GM23338 (cell line): ENCODE data around the gene IGF1.

Experiments
- CREB1 ChIP-seq: fragments of 250-450 bp; sonication (Bioruptor Pico); IDR thresholded peaks from 2 replicates; pipeline ENCODE4 v1.5.0; 2020; ENCODE audit warnings: low read depth, mild to moderate bottlenecking, moderate library complexity
- CTCF ChIP-seq, 2 experiments: fragments of 200-600 bp in 1 of 2; sonication (generic) in 1 of 2; conservative IDR thresholded peaks; 2 replicates each; pipeline versions ENCODE4 v1.5.1 to v1.6.1; 2016 to 2017; ENCODE audit warnings: antibody characterized with exemption in 2 of 2, low read depth in 2 of 2, mild to moderate bottlenecking in 2 of 2, moderate library complexity in 1 of 2
- ETS1 ChIP-seq: IDR thresholded peaks from 2 replicates; pipeline ENCODE4 v1.6.1; 2016; ENCODE audit warnings: antibody characterized with exemption
- EZH2 ChIP-seq: fragments of 200-600 bp; sonication (generic); IDR thresholded peaks from one replicate; pipeline ENCODE4 v1.8.0; 2017; ENCODE audit warnings: antibody characterized with exemption, mild to moderate bottlenecking, low read depth; ENCODE audit not compliant: unreplicated experiment
- EZH2phosphoT487 ChIP-seq: fragments of 200-600 bp; sonication (generic); IDR thresholded peaks from one replicate; pipeline ENCODE4 v1.8.1; 2018; ENCODE audit warnings: antibody characterized with exemption; ENCODE audit not compliant: unreplicated experiment
- JUNB ChIP-seq: IDR thresholded peaks from one replicate; pipeline ENCODE4 v1.6.1; 2016; ENCODE audit warnings: antibody characterized with exemption; ENCODE audit not compliant: unreplicated experiment
- POLR2AphosphoS5 ChIP-seq: IDR thresholded peaks from 2 replicates; pipeline ENCODE4 v1.6.1; 2016; ENCODE audit warnings: antibody characterized with exemption, low read depth
- REST ChIP-seq: IDR thresholded peaks from one replicate; pipeline ENCODE4 v1.6.1; 2018; ENCODE audit warnings: antibody characterized with exemption; ENCODE audit not compliant: unreplicated experiment
- TF ChIP-seq, protein P1 (sequence below): fragments of 250-450 bp; sonication (Bioruptor Pico); IDR thresholded peaks from 2 replicates; pipeline ENCODE4 v1.5.0; 2020; ENCODE audit warnings: mild to moderate bottlenecking, moderate library complexity

DNA sequence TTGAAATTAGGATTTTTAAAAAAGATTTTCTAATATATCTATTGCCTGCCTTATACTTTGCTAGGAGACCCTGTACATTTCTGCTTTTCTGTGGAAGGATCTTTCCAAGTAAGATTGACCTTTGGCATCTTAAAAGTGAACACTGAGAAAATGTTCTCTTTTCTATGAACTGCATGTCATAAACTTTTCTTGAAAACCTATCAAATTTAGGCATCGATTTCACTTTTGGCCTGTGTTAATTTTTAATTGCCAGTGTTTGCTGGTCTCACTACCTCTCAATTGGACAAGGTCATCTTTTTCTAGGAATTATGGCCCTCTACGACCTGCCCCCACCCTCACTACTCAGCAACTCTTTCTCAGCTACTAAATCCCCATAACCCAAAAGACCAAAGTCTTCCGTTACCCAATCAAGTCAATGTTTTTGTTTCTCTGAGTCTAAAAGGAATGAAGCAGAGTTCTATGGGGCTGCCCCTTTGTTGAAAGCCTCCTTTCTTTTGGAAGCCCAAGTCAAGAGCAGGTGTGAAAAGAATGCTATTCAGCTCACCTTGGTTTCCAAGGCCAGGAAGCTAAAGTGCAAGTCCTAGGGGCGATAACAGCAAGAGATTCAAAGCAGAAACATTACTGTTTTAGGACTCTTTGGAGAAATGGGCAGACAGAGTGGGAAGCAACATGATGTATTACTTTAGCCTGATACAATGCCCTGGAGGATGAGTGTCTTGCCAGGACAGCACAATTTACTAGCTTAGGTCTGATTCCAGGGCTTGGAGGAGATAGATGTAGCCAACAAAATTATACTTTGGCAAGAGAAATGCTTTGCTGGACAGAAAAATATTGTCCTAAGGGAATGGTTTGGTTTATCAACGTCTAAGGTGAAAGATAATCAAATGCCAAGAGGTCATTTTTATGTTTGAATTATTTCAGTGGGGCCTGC lies 55.0 kb downstream of the IGF1 start:
- no peak for TF ChIP-seq CTCF (conservative IDR thresholded peaks at IDR 0.05; ENCODE audit: low read depth in 2 of 2)
- TF ChIP-seq POLR2AphosphoS5 = no peak
- no peak for TF ChIP-seq REST
- no peak for TF ChIP-seq EZH2
- TF ChIP-seq EZH2phosphoT487 = no peak
- TF ChIP-seq JUNB = no peak
- no peak for TF ChIP-seq CREB1 (CRISPR knock-in tag)
- TF ChIP-seq, protein P1, sequence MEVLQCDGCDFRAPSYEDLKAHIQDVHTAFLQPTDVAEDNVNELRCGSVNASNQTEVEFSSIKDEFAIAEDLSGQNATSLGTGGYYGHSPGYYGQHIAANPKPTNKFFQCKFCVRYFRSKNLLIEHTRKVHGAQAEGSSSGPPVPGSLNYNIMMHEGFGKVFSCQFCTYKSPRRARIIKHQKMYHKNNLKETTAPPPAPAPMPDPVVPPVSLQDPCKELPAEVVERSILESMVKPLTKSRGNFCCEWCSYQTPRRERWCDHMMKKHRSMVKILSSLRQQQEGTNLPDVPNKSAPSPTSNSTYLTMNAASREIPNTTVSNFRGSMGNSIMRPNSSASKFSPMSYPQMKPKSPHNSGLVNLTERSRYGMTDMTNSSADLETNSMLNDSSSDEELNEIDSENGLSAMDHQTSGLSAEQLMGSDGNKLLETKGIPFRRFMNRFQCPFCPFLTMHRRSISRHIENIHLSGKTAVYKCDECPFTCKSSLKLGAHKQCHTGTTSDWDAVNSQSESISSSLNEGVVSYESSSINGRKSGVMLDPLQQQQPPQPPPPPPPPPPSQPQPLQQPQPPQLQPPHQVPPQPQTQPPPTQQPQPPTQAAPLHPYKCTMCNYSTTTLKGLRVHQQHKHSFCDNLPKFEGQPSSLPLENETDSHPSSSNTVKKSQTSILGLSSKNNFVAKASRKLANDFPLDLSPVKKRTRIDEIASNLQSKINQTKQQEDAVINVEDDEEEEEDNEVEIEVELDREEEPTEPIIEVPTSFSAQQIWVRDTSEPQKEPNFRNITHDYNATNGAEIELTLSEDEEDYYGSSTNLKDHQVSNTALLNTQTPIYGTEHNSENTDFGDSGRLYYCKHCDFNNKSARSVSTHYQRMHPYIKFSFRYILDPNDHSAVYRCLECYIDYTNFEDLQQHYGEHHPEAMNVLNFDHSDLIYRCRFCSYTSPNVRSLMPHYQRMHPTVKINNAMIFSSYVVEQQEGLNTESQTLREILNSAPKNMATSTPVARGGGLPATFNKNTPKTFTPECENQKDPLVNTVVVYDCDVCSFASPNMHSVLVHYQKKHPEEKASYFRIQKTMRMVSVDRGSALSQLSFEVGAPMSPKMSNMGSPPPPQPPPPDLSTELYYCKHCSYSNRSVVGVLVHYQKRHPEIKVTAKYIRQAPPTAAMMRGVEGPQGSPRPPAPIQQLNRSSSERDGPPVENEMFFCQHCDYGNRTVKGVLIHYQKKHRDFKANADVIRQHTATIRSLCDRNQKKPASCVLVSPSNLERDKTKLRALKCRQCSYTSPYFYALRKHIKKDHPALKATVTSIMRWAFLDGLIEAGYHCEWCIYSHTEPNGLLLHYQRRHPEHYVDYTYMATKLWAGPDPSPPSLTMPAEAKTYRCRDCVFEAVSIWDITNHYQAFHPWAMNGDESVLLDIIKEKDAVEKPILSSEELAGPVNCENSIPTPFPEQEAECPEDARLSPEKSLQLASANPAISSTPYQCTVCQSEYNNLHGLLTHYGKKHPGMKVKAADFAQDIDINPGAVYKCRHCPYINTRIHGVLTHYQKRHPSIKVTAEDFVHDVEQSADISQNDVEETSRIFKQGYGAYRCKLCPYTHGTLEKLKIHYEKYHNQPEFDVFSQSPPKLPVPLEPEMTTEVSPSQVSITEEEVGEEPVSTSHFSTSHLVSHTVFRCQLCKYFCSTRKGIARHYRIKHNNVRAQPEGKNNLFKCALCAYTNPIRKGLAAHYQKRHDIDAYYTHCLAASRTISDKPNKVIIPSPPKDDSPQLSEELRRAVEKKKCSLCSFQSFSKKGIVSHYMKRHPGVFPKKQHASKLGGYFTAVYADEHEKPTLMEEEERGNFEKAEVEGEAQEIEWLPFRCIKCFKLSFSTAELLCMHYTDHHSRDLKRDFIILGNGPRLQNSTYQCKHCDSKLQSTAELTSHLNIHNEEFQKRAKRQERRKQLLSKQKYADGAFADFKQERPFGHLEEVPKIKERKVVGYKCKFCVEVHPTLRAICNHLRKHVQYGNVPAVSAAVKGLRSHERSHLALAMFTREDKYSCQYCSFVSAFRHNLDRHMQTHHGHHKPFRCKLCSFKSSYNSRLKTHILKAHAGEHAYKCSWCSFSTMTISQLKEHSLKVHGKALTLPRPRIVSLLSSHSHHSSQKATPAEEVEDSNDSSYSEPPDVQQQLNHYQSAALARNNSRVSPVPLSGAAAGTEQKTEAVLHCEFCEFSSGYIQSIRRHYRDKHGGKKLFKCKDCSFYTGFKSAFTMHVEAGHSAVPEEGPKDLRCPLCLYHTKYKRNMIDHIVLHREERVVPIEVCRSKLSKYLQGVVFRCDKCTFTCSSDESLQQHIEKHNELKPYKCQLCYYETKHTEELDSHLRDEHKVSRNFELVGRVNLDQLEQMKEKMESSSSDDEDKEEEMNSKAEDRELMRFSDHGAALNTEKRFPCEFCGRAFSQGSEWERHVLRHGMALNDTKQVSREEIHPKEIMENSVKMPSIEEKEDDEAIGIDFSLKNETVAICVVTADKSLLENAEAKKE (CRISPR knock-in tag) = no peak
- TF ChIP-seq ETS1 = no peak
